T-helper 2 cell (primary cell): ENCODE results near the gene MAP3K2.
"Not testable (repeated sequence)": the region's sequence is repeated elsewhere in the genome, so short reads cannot be mapped to it uniquely, and the experiment has no call there.

Experiments used
- DNase-seq, 5 experiments: peaks; one replicate each; pipeline versions ENCODE4 v3.0.0 to v3.0.0-alpha.2; 2012 to 2022

MAP3K2 gene

GRCh38 chr2:127420039-127420864, 32.5 kb upstream of the MAP3K2 start:
- no peak for DNase-seq

DNA sequence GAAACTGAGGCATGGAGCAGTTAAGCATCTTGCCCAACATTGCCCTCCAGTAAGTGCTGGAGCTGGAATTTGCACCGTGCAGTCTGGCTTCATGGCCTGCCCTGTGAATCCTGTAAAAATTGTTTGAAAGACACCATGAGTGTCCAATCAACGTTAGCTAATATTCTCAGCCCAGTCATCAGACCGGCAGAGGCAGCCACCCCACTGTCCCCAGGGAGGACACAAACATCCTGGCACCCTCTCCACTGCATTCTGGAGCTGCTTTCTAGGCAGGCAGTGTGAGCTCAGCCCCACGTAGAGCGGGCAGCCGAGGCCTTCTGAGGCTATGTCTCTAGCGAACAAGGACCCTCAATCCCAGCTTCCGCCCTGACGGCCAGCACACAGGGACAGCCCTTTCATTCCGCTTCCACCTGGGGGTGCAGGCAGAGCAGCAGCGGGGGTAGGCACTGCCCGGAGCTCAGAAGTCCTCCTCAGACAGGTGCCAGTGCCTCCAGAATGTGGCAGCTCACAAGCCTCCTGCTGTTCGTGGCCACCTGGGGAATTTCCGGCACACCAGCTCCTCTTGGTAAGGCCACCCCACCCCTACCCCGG, 31.8 kb upstream of the MAP3K2 start:
- DNase-seq = no peak

- DNase-seq = no peak
Observed at GRCh38 chr2:127419112-127419430, 31.3 kb upstream of the MAP3K2 start.

GRCh38 chr2:127418300-127419111, 30.7 kb upstream of the MAP3K2 start, which contains the start of gene PROC:
TSS of gene PROC (plus strand) at chr2:127418427. CDS start at chr2:127419943, 1,516 bp downstream.
- no peak for DNase-seq

DNA sequence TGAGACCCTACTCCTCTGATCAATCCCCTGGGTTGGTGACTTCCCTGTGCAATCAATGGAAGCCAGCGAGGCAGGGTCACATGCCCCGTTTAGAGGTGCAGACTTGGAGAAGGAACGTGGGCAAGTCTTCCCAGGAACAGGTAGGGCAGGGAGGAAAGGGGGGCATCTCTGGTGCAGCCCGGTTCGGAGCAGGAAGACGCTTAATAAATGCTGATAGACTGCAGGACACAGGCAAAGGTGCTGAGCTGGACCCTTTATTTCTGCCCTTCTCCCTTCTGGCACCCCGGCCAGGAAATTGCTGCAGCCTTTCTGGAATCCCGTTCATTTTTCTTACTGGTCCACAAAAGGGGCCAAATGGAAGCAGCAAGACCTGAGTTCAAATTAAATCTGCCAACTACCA, 29.6 kb upstream of the MAP3K2 start:
- no peak for DNase-seq

DNA sequence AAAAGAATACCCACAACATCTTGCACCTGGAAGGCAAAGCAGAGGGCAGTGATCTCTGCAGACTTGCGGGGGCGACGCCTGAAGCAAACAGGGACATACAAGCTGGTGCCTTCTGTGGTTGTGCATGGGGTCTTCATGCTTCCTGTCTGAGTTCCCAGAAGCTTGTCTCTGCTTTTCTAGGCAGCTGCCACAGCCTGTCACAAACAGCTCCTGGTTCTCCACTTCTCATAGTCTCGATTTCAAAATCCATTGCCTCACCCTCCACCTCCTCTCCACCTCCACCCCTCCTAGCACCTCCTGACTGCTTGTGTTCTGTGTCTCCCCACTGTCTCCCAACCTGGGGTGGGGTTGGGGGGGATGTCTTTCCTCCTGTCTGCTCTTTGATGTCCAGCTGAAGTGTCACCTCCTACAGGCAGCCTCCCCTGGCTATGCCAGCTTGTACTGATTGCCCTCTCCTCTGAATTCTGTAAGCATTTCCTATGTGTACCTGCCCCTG, 28.8 kb upstream of the MAP3K2 start:
- DNase-seq = peak in 1 of 5 experiments; percentile 19

DNA sequence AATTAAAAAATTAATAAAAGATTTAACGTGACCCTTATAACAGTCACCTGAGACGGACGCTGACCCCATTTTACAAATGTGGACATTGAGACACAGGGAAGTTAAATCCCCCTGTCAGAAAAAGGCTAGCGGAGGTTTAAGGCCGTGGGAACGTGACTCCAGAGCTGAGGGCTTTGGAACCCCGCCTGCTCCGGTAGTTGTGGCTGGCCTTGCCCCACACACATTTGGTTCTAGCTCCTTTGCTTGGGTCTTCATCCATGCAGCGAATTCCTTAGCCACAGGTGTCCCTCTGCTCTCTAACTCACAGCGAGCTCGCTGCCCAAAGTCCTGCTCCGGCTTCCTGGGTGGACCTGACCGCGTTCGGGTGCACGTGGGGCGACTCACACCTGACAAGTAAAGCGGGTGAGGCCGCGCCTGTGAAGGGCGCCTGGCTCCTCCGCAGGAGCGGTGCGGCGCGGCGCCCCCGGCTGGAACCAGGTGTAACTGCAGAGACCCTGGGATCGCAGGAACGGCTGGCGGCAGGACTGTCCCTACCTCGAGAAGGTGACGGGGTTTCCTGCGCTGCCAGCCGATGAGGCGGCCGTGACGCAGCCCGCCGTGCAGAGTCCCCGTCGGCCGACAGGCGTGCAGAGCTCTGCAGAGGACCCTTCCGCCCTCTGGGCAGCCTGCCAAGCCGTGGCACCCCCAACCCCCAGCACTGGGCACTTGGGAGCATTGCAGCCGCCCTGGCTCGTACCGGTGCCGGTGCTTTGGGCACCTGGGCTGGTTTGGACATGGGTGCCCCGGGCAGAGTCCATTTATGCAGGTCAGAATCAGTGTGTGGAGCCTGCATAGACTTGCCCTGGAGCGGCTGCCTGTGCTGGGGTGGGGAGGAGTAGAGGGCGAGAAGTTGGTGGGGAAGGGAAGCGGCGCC, 28.1 kb upstream of the MAP3K2 start:
- DNase-seq = peak; percentile 63 to 86 (median 77)

GRCh38 chr2:127414638-127415592, 27.1 kb upstream of the MAP3K2 start:
- no peak for DNase-seq

DNA sequence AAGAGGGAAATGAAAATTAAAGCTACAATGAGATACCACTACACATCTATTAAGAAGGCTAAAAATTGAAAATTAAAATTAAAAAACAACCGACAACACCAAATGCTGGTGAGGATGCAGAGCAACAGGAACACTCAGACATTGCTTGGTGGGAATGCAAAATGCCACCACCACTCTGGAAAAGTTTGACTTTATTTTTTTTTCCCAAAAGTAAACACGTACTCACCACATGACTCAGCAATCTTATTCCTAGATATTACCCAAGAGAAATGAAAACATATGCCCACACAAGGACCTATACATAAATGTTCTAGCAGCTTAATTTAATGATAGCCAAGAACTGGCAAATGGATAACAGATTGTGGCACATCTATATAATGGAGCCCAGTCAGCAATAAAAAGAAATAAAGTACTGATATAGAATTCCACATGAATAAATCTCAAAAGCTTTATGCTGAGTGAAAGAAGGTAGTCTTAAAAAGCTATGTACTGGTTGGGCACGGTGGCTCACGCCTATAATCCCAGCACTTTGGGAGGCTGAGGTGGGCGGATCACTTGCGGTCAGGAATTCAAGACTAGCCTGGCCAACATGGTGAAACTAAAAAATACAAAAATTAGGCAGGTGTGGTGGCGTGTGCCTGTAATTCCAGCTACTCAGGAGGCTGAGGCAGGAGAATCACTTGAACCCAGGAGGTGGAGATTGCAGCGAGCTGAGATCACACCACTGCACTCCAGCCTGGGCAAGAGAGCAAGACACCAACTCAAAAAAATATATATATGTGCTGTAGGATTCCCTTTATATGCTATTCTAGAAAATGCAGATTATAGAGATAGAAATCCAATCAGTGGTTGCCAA, 26.2 kb upstream of the MAP3K2 start:
- no peak for DNase-seq

- DNase-seq = no peak
Observed at GRCh38 chr2:127413200-127413599, 25.4 kb upstream of the MAP3K2 start.

DNA sequence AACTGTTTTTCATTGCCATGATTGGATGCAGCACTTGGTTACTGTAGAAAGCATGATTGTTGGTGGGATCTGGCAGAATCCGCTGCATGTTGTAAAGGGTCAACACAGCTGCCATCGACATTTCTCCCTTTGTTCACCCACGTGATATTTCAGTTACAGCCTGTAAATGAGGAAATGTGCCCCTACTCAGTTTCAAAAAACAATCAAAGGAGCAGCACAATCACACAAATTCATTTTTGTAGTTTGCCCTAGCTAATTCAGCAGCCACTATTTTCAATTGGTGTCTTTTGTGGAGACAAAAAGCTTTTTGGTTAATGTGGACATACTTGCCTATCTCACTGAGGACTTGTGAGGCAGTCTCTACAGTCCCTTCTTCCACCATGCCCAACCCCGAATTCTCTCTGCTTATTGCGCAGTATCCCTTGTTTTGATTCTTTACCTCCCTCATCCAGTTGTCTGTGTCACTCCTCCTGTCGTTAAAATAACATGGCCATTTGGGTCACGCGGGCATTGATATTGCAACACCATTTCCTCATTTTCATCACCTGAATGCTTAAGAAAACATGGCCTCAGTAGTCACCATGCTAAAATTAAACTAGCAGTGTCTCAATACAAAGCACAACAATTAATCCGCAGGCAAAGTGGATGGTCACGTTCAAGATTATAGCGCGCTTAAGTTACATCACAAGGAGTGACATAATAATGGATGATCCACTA, 24.0 kb upstream of the MAP3K2 start:
- DNase-seq = no peak

DNA sequence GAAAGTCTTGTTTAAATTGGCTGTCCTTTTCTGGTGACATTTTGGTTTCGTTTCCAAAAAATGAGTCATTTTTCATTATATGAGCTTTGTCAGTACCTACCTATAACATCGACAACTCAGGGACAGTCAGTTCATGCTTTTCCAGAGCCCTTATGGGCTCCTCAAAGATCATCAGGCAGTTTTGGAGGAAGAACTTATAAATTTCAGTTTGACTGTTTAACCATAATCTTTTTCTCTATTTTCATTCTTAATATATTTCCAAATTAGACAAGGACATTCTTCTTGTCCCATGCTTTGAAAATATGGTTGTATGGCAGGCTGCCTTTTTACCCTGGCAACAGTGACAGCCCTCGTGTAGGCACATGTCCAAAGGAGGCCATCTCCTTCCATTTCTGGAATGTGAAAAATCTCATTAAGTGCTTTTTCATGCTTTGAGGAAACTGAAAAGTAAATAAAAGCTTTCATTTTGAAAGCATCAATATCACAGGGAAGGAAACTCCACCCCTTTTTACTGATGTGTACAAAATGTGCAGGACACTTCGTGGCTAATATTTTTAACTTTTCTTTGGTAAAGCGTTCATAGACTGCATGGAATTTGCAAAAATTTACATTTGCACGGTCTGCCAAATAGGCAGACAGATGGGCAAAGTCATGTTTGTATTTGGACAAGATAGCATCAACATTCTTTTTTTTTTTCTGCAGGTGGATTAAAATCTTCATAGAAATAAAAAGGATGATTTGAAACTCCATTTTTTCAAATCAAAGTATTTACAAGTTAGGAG, 23.3 kb upstream of the MAP3K2 start:
- peak in 1 of 5 experiments; percentile 72 for DNase-seq

- not testable (repeated sequence) for DNase-seq
Observed at GRCh38 chr2:127409716-127410115, 21.9 kb upstream of the MAP3K2 start.

GRCh38 chr2:127408807-127409099, 21.0 kb upstream of the MAP3K2 start:
- DNase-seq = no peak

GRCh38 chr2:127408004-127408806, 20.4 kb upstream of the MAP3K2 start:
- peak; percentile 82 to 90 (median 84) for DNase-seq

DNA sequence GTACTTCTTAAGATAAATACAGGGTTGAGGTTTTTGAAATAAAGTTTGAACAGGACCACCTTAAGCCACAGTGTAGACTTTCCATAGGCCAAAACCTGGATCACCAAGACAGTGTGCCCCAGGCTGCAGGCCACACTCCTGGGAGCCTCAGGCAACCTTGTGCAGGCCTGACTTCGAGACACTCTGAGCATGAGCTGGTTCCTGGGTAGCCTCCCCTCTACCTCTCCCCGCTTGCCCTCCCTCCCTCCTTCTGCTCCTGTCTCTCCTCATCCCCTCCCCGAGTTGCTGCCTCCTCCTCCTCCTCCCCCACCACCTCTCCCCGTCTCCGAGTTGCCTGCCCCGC, 19.9 kb upstream of the MAP3K2 start:
- no peak for DNase-seq

- no peak for DNase-seq
Observed at GRCh38 chr2:127407091-127407490, 19.3 kb upstream of the MAP3K2 start.

DNA sequence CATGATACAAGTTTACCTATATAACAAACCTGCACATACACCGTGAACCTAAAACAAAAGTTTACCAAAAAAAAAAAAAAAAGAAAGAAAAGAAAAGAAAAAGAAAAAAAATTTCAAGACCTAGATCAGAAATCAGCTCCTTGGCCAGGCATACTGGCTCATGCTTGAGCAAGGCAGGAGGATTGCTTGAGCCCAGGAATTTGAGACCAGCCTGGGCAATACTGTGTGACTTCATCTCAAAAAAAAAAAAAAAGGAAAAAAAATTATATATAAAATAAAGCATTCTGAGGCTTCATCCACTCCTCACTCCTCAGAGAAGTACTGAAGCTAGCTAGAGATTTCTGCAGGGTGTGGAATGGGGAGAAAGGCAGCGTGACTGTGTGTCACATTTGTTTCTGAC, 18.7 kb upstream of the MAP3K2 start:
- no peak for DNase-seq
